ENCODE measurements around the gene DEDD2.
A peak's percentile ranks its signal among the peaks of the same experiment; 100 is the strongest.

- TF ChIP-seq POLR2AphosphoS5 (IDR thresholded peaks at IDR 0.05; ENCODE audit: low read depth) (peak; percentile 46), CTCF (IDR thresholded peaks at IDR 0.05; ENCODE audit: insufficient read depth, low read length) (no peak), REST (IDR thresholded peaks at IDR 0.05; ENCODE audit: insufficient replicate concordance, low read depth) (no peak), GABPA (IDR thresholded peaks at IDR 0.05; ENCODE audit: low read depth) (no peak), SPI1 (IDR thresholded peaks at IDR 0.05; ENCODE audit: borderline replicate concordance, low read depth) (peak; percentile 88)
Observed at GRCh38 chr19:42253245-42254088, 36.0 kb upstream of the DEDD2 start.

All from HL-60 (cell line).